SH-SY5Y (cell line): Measurements from ENCODE around the gene RTP3.

Source experiments
- GATA2 ChIP-seq: IDR thresholded peaks from 2 replicates; pipeline ENCODE4 v1.6.1; 2011; ENCODE audit warnings: mild to moderate bottlenecking, low read depth, low read length
- GATA3 ChIP-seq: IDR thresholded peaks from 2 replicates; pipeline ENCODE4 v1.6.1; 2011; ENCODE audit warnings: low read depth, mild to moderate bottlenecking, low read length, moderate library complexity

DNA sequence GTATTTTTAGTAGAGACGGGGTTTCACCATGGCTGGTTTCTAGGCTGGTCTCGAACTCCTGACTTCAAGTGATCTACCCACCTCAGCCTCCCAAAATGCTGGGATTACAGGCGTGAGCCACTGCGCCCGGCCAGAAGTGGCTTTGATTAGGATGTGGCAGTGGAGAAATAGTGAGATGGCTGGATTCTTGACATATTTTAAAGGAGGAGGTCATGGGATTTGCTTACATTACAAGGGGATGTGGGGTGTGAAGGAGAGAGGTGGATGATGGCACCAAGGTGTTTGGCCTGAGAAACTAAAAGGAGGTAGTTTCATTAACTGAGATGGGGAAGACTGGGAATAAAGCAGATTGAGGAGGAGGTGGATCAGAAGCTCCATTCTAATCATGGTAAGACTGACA is 18.1 kb upstream of the RTP3 start:
- no peak for TF ChIP-seq GATA2
- no peak for TF ChIP-seq GATA3
